Ovary (tissue), 9 donors: Measurements from ENCODE around the gene ZNF543. TPM values are rescaled to one million over a fixed set of nuclear protein-coding genes. Genes with fewer than 3 reads are reported as not detected.

Experiments used
- DNase-seq, 5 donors: peaks; one replicate each; pipeline ENCODE4 v3.0.0-alpha.2; 2019 to 2020
- H3K27ac ChIP-seq, 2 donors: fragments of 200-600 bp; one replicate each; pipeline versions ENCODE4 v1.5.1 to v1.8.0; 2019 to 2022
- H3K27me3 ChIP-seq: fragments of 200-600 bp; one replicate; pipeline ENCODE4 v1.8.0; 2022
- H3K36me3 ChIP-seq: fragments of 200-600 bp; sonication (generic); one replicate; pipeline ENCODE4 v1.5.1; 2019
- H3K4me1 ChIP-seq: one replicate; pipeline ENCODE4 v1.8.1; 2013; ENCODE audit warnings: mild to moderate bottlenecking, moderate library complexity; ENCODE audit not compliant: insufficient read depth
- H3K4me3 ChIP-seq: fragments of 200-600 bp; sonication (generic); one replicate; pipeline ENCODE4 v1.5.1; 2017
- H3K9me3 ChIP-seq, 2 donors: fragments of 200-600 bp in 1 of 2; sonication (generic) in 1 of 2; one replicate each; pipeline versions ENCODE4 v1.5.1 to v1.8.1; 2013 to 2019; ENCODE audit warnings: mild to moderate bottlenecking in 1 of 2, moderate library complexity in 1 of 2
- CTCF ChIP-seq, 3 donors: fragments of 450-650 bp in 2 of 3; fragments of 200-600 bp in 1 of 3; IDR thresholded peaks; one replicate each; pipeline versions ENCODE4 v1.5.1 to v1.8.0; 2016 to 2022; ENCODE audit warnings: antibody characterized with exemption in 3 of 3, mild to moderate bottlenecking in 1 of 3
- EP300 ChIP-seq: sonication (generic); formaldehyde crosslinking; IDR thresholded peaks from one replicate; pipeline ENCODE4 v1.6.1; 2017; ENCODE audit warnings: antibody characterized with exemption
- POLR2A ChIP-seq: fragments of 450-650 bp; IDR thresholded peaks from one replicate; pipeline ENCODE4 v1.6.1; 2017; ENCODE audit warnings: antibody characterized with exemption, mild to moderate bottlenecking, moderate library complexity
- WGBS, 3 donors: extraction: QIAGEN DNeasy Blood & Tissue Kit in 1 of 3; methylation state at CpG; one replicate each; pipeline versions ENCODE4 v1.1.5 to v1.1.7; 2013 to 2017; 5-methylcytosine and 5-hydroxymethylcytosine counted together
- intact Hi-C, 4 donors: fragments of 100-400 bp; cut with DNase I; formaldehyde crosslinking; loops; one replicate each; pipeline versions ENCODE4 v1.11.0 to v1.15.1; 2022 to 2023
- polyA plus RNA-seq, 2 donors: library from polyadenylated mRNA; stranded (reverse); fragments of 200-250 nt in 1 of 2; fragments of 350-450 nt in 1 of 2; fragmentation: Illumina TruSeq in 1 of 2; extraction: RNeasy Lipid Tissue Mini Kit (QIAGEN cat#74804) in 1 of 2; gene quantifications; one replicate each; pipeline ENCODE4 v1.2.3, GENCODE V29; 2013 to 2014
- total RNA-seq, 7 donors: library from RNA; depleted of rRNA in 2 of 7; stranded (reverse); fragments of >200 nt in 2 of 7; fragmentation: NEBNext Ultra II Directional in 3 of 7; extraction: Animal tissue kit (Norgen Biotek cat#: 25700) in 3 of 7; gene quantifications; one replicate each; pipeline versions ENCODE4 v1.1.0 to v1.2.4, GENCODE V29; 2016 to 2023
- donor health status: DM: no; HTN: no; CAD: no; lungs with moderate emphysema.
- donor health status: DM: no; HTN: no; CAD: no.
- donor health status: Bipolar disorder and iron deficiency.
- donor health status: DM: yes; HTN: yes; CAD: no.
- donor health status: DM: no; HTN: no; CAD: no.
- donor health status: DM: yes; HTN: yes; CAD: no.

ZNF543 gene
- total and polyA plus RNA-seq, 9 donors, result 4.0 to 12.9 (median 9.3) TPM

DNA sequence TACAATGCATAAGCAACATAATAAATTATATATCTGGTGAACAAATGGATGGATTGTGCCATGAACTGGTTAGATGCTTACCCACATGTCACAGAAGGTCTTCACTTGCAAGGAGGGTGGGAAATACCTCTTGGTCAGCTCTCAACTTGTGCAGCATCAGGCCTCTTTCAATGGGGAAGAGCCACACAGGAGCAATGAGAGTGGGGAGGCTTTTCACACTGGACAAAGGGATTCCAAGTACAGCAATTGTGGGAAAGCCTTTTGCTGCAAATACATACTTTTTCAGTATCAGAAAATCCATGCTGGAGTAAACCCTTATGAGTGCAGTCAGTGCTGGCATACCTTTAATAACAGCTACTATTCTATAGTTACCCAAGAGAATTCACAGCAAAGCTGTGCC is 11.8 kb upstream of the ZNF543 start:
- peaks cover 0 to 4% of the 10 kb centered on the region in 2 donors for H3K9me3 ChIP-seq
- H3K27me3 ChIP-seq, result no peaks in the 10 kb centered on the region
- no peak for DNase-seq
- H3K36me3 ChIP-seq, result no peaks in the 10 kb centered on the region
- intact Hi-C loops, result no loop called here
- H3K27ac ChIP-seq, result no peak overlapping the region
- H3K4me1 ChIP-seq, result no peaks in the 10 kb centered on the region
- TF ChIP-seq EP300 (no peak), CTCF (IDR thresholded peaks at IDR 0.05) (no peak), POLR2A (no peak)
- no peak overlapping the region for H3K4me3 ChIP-seq

DNA sequence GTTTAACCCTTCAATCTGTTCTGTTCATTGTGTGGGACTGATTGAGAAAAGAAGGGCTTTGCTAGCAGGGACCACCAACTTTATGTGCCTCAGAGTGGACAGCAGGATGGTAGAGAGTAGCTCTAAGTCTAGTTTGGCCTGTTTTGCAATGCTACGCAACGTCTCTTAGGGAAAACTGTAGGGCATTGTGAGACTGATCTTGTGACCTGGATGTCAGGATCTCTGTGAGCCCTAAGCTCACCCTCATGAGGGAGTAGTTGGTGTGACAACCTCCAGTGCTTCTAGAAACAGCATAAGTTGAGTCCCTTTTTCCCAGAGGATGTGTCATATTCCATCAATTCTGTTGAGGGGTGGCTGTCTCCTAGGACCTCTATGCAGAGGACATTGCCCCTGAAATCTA is 9.5 kb upstream of the ZNF543 start:
- WGBS, 3 donors, result 81 to 90% (median 86%) methylated on average over 2 of the region's 2 CpGs

DNA sequence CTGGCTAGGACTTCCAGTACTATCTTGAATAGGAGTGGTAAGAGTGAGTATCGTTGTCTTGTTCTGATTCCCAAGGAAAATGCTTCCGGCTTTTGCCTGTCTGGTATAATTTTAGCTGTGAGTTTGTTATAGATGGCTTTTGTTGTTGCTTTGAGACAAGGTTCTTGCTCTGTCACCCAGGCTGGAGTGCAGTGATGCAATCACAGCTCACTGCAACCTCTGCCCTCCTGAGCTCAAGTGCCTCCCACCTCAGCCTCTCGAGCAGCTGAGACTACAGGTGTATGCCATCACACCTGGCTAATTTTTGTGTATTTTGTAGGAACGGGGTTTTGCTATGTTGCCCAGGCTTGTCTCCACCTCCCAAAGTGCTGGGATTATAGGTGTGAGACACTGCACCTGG is 6.1 kb upstream of the ZNF543 start:
- intact Hi-C loops, result no loop called here
- TF ChIP-seq EP300 (no peak), POLR2A (no peak), CTCF (IDR thresholded peaks at IDR 0.05) (no peak)
- no peaks in the 10 kb centered on the region for H3K36me3 ChIP-seq
- DNase-seq, result no peak
- 71 to 80% (median 79%) methylated on average over 4 of the region's 4 CpGs for WGBS, 3 donors
- no peak overlapping the region for H3K4me3 ChIP-seq
- peaks cover 0 to 3% of the 10 kb centered on the region in 2 donors for H3K9me3 ChIP-seq
- H3K4me1 ChIP-seq, result no peaks in the 10 kb centered on the region
- no peaks in the 10 kb centered on the region for H3K27me3 ChIP-seq
- H3K27ac ChIP-seq, result no peak overlapping the region

More for the DNA sequence above, 9.5 kb upstream of the ZNF543 start:
- H3K4me3 ChIP-seq, result no peak overlapping the region
- DNase-seq, result no peak
- H3K27ac ChIP-seq, result no peak overlapping the region
- TF ChIP-seq POLR2A, result no peak
- TF ChIP-seq EP300, result no peak
- TF ChIP-seq CTCF (IDR thresholded peaks at IDR 0.05), result no peak
- no peaks in the 10 kb centered on the region for H3K4me1 ChIP-seq
- no peaks in the 10 kb centered on the region for H3K9me3 ChIP-seq
- intact Hi-C loops, result no loop called here
- H3K27me3 ChIP-seq, result no peaks in the 10 kb centered on the region
- H3K36me3 ChIP-seq, result no peaks in the 10 kb centered on the region

DNA sequence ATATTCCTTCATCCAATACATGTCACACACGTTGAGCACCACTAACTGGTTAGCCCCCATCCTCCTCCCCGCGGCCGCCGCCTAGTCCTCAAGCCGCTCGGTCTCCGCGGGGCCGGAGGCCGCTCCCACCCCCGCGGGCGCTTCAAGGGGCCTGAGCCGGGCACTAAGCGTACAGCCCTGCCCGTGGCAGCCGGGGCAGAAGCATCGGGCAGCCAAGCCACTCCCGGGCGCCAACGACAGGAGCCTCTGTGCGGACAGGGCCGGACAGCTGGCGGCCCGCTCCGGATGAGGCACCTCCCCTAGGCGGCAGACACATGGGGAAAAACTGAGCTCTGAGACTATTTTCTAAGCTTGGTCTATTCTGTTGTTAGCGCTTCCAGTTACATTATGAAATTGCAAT is 2.8 kb upstream of the ZNF543 start:
- Histone ChIP-seq H3K27me3 (no peaks in the 10 kb centered on the region), H3K9me3 (peaks cover 3 to 6% of the 10 kb centered on the region in 2 donors), H3K4me1 (no peaks in the 10 kb centered on the region), H3K36me3 (no peaks in the 10 kb centered on the region), H3K27ac (no peak overlapping the region), H3K4me3 (no peak overlapping the region)
- WGBS, 3 donors, result 5 to 15% (median 13%) methylated on average over 28 to 29 of the region's 29 CpGs
- no peak for DNase-seq
- intact Hi-C loops, result no loop called here
- TF ChIP-seq POLR2A, result no peak
- TF ChIP-seq CTCF (IDR thresholded peaks at IDR 0.05), result no peak
- TF ChIP-seq EP300, result no peak

DNA sequence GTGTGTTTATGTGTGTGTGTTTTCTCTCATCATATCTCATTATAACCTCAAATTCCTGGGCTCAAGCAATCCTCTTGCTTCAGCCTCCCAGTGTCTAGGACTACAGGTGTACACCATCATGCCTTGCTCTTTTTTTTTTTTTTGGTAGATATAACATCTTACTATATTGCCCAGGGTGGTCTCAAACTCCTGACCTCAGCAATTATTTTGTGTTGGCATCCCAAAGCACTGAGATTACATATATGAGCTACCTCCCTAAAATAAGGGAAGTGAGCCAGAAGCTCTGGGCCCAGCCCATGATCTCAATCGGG is 448 bp upstream of the ZNF543 start:
- intact Hi-C loops, result no loop called here
- H3K27me3 ChIP-seq, result no peaks in the 10 kb centered on the region
- peak overlapping the region; percentile 63 to 81 for H3K27ac ChIP-seq
- H3K4me3 ChIP-seq, result peak overlapping the region; percentile 75
- WGBS, 3 donors, result 0% methylated on average over 1 of the region's 1 CpG
- peaks cover 6% of the 10 kb centered on the region for H3K36me3 ChIP-seq
- TF ChIP-seq CTCF (IDR thresholded peaks at IDR 0.05) (no peak), POLR2A (no peak), EP300 (no peak)
- H3K4me1 ChIP-seq, result no peaks in the 10 kb centered on the region
- no peak for DNase-seq
- H3K9me3 ChIP-seq, result peaks cover 7 to 18% of the 10 kb centered on the region in 2 donors
